ENCODE data around the gene ILDR1. TPM values are rescaled to one million over a fixed set of nuclear protein-coding genes. Genes with fewer than 3 reads are reported as not detected.
A peak's percentile ranks its signal among the peaks of the same experiment; 100 is the strongest.

Gene ILDR1
- total and polyA plus RNA-seq, 8 donors = under 0.01 to 21.4 (median 0.73) TPM; not detected in 4

DNA sequence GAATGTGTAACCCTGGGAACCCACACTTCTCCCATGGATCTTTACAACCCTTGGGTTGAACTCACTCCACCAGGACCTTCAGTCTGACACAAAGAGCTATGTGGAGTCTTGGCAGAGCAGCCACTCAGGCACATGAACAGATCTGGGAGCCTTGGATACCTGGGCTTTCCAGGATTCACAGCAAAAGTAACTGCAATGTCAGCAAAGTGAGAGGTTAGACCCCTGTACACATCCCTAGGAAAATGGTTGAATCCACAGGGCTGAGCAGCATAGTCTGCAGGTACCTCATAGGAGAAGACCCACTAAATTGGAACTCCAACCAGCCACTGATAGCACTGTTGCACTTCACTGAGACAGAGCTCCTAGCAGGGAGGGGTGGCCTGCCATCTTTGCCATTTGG, 59.6 kb downstream of the ILDR1 start:
- no peak for DNase-seq
- Histone ChIP-seq H3K27me3 (no peaks in the 10 kb centered on the region), H3K9me3 (peaks cover 0 to 24% (median 5%) of the 10 kb centered on the region in 4 donors), H3K27ac (no peak overlapping the region), H3K36me3 (no peaks in the 10 kb centered on the region), H3K4me3 (no peak overlapping the region), H3K4me1 (no peaks in the 10 kb centered on the region)
- TF ChIP-seq, protein P1, sequence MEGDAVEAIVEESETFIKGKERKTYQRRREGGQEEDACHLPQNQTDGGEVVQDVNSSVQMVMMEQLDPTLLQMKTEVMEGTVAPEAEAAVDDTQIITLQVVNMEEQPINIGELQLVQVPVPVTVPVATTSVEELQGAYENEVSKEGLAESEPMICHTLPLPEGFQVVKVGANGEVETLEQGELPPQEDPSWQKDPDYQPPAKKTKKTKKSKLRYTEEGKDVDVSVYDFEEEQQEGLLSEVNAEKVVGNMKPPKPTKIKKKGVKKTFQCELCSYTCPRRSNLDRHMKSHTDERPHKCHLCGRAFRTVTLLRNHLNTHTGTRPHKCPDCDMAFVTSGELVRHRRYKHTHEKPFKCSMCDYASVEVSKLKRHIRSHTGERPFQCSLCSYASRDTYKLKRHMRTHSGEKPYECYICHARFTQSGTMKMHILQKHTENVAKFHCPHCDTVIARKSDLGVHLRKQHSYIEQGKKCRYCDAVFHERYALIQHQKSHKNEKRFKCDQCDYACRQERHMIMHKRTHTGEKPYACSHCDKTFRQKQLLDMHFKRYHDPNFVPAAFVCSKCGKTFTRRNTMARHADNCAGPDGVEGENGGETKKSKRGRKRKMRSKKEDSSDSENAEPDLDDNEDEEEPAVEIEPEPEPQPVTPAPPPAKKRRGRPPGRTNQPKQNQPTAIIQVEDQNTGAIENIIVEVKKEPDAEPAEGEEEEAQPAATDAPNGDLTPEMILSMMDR (IDR thresholded peaks at IDR 0.05) = no peak
- TF ChIP-seq POLR2A (IDR thresholded peaks at IDR 0.05) (no peak), EP300 (IDR thresholded peaks at IDR 0.05) (no peak), POLR2AphosphoS5 (IDR thresholded peaks at IDR 0.05) (no peak)
- intact Hi-C loops (cut with DNase I; ENCODE audit: low total_unique reads) = no loop called here

DNA sequence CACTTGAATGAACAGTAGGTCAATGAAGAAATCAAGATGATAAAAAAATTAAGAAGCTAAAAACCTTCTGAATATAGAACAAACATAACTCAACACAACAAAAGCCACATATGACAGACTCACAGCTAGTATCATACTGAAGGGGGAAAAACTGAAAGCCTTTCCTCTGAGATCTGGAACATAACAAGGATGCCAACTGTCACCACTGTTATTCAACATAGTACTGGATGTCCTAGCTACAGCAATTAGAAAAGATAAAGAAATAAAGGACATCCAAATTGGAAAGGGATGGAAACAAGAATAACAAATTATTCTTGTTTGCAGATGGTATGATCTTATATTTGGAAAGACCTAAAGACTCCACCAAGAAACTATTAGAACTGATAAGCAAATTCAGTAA, 60.8 kb downstream of the ILDR1 start:
- H3K4me1 ChIP-seq = no peaks in the 10 kb centered on the region
- H3K27ac ChIP-seq = no peak overlapping the region
- no peaks in the 10 kb centered on the region for H3K36me3 ChIP-seq
- no peak overlapping the region for H3K4me3 ChIP-seq
- no peak for DNase-seq
- TF ChIP-seq POLR2A (IDR thresholded peaks at IDR 0.05) (no peak), EP300 (IDR thresholded peaks at IDR 0.05) (no peak), POLR2AphosphoS5 (IDR thresholded peaks at IDR 0.05) (no peak)
- TF ChIP-seq, protein P1 (IDR thresholded peaks at IDR 0.05) = no peak
- peaks cover 0 to 24% (median 5%) of the 10 kb centered on the region in 4 donors for H3K9me3 ChIP-seq
- no peaks in the 10 kb centered on the region for H3K27me3 ChIP-seq
- intact Hi-C loops (cut with DNase I; ENCODE audit: low total_unique reads) = no loop called here

DNA sequence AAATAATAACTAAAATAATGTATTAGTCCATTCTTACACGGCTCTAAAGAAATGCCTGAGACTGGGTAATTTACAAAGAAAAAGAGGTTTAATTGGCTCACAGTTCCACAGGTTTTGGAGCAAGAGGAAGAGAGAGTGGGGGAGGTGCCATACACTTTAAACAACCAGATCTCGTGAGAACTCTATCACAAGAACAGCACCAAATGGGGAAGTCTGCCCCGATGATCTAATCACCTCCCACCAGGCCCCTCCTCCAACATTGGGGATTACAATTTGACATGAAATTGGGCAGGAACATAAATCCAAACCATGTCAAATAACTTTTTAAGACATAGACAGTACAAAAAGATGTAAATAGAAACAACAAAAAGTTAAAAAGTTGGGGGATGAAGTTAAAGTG, 63.2 kb downstream of the ILDR1 start:
- Histone ChIP-seq H3K4me1 (no peaks in the 10 kb centered on the region), H3K27ac (no peak overlapping the region), H3K36me3 (no peaks in the 10 kb centered on the region), H3K27me3 (no peaks in the 10 kb centered on the region), H3K4me3 (no peak overlapping the region), H3K9me3 (peaks cover 0 to 18% (median 4%) of the 10 kb centered on the region in 4 donors)
- TF ChIP-seq POLR2A (IDR thresholded peaks at IDR 0.05) (no peak), EP300 (IDR thresholded peaks at IDR 0.05) (no peak), POLR2AphosphoS5 (IDR thresholded peaks at IDR 0.05) (no peak)
- TF ChIP-seq, protein P1 (IDR thresholded peaks at IDR 0.05) = no peak
- DNase-seq = no peak
- intact Hi-C loops (cut with DNase I; ENCODE audit: low total_unique reads) = no loop called here
- 58 to 75% (median 69%) methylated on average over 3 of the region's 3 CpGs for WGBS, 5 donors

DNA sequence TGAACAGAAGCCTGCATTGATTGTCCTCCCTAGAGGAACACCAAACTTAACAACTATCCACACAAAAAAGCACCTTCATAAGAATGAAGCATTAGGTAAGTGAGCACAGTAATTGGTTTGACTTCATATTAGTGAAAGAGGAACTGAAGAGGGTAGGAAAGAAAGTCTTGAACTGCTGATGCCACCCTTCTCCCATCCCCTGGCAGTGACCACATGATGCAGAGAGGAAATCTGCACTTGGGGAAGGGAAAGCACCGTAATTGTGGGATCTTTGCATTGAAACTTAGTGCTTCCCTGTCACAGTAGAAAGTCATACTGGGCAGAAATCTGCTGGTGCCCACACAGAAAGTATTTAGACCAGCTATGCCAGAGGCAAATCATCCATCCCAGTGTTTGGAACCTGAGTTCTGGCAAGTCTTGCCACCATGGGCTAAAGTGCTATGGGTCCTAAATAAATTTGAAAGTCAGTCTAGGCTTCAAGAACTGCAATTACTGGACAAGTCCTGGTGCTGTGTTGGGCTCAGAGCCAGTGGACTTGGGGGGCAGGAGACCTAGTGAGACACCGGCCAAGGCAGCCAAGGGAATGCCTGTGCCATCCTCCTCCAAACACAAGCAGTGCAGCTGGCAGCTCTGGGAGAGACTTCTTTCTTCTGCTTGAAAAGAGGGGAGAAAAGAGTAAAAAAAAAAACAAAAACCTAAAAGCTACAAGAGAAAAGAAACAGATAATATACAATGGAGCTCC, 64.2 kb downstream of the ILDR1 start:
- 83 to 97% (median 88%) methylated on average over 2 of the region's 2 CpGs for WGBS, 5 donors
- TF ChIP-seq POLR2AphosphoS5 (IDR thresholded peaks at IDR 0.05) = no peak
- TF ChIP-seq, protein P1 (IDR thresholded peaks at IDR 0.05) = no peak
- TF ChIP-seq POLR2A (IDR thresholded peaks at IDR 0.05) = no peak
- TF ChIP-seq EP300 (IDR thresholded peaks at IDR 0.05) = no peak
- no peaks in the 10 kb centered on the region for H3K36me3 ChIP-seq
- no peaks in the 10 kb centered on the region for H3K27me3 ChIP-seq
- H3K27ac ChIP-seq = no peak overlapping the region
- no peak overlapping the region for H3K4me3 ChIP-seq
- peaks cover 0 to 13% (median under 1%) of the 10 kb centered on the region in 4 donors for H3K9me3 ChIP-seq
- intact Hi-C loops (cut with DNase I; ENCODE audit: low total_unique reads) = no loop called here
- H3K4me1 ChIP-seq = no peaks in the 10 kb centered on the region
- DNase-seq = peak in 1 of 2 donors; percentile 27
